Activated CD4-positive, alpha-beta memory T cell treated with anti-CD3 and anti-CD28 coated beads, Interleukin-2, amount 10 ng/mL, durations not matched to agents 7 days and 5 days (primary cell): ENCODE data around the gene HSBP1L1. TPM values are rescaled to one million over a fixed set of nuclear protein-coding genes. Genes with fewer than 3 reads are reported as not detected.
A peak's percentile ranks its signal among the peaks of the same experiment; 100 is the strongest.

Experiments used
- CTCF ChIA-PET: fragments of 350-600 bp; sonication (Branson Sonifier 250); formaldehyde crosslinking; loops from one replicate; lab custom pipeline; 2021; ENCODE audit warnings: antibody characterized with exemption, inconsistent platforms; lab: Charles Lee
- POLR2A ChIA-PET: fragments of 350-600 bp; sonication (Branson Sonifier 250); formaldehyde crosslinking; loops from one replicate; lab custom pipeline; 2021; ENCODE audit warnings: antibody characterized with exemption; lab: Charles Lee
- DNase-seq: peaks from one replicate; pipeline ENCODE4 v3.0.0-alpha.2; 2020
- H3K27ac Mint-ChIP-seq: one replicate; pipeline ENCODE4 v1.8.0; 2021; ENCODE audit warnings: mild to moderate bottlenecking, mixed read lengths
- H3K27me3 Mint-ChIP-seq: one replicate; pipeline ENCODE4 v1.8.0; 2021; ENCODE audit warnings: mixed read lengths
- H3K36me3 Mint-ChIP-seq: one replicate; pipeline ENCODE4 v1.8.0; 2021; ENCODE audit warnings: low read depth, mixed read lengths
- H3K4me1 Mint-ChIP-seq: one replicate; pipeline ENCODE4 v1.8.0; 2021; ENCODE audit warnings: mixed read lengths
- H3K4me3 Mint-ChIP-seq: one replicate; pipeline ENCODE4 v1.8.0; 2021; ENCODE audit warnings: mild to moderate bottlenecking, mixed read lengths
- H3K9me3 Mint-ChIP-seq: one replicate; pipeline ENCODE4 v1.8.0; 2021; ENCODE audit warnings: mixed read lengths
- total RNA-seq, 2 experiments: library from RNA; stranded (reverse); gene quantifications; one replicate each; pipeline ENCODE4 v1.2.3, GENCODE V29; 2021

Gene HSBP1L1
- total RNA-seq, 2 experiments from 2014 or later = 9.0 to 9.2 TPM

DNA sequence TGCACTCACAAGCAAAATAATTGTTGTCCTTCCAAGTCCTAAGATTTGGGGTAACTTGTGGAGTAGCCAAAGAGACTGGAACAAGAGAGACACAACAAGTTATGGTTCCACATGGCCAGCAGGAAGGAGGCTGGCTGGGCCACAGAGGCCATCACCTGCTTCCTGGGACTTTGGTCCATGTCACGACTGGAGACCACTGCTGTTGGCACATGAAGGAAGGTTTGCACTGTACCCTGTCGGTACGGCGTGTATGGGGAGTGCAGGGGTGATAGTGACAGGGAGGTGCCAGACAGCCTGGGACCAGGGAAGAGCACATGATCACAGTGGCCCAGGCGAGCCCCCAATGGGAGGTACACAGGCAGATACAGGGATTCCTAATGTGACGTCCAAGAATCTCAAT lies 28.5 kb upstream of the HSBP1L1 start:
- Mint-ChIP-seq H3K9me3 (peaks cover 44% of the 10 kb centered on the region), H3K27ac (no peak overlapping the region), H3K4me3 (no peak overlapping the region), H3K4me1 (no peaks in the 10 kb centered on the region), H3K36me3 (peaks cover 87% of the 10 kb centered on the region), H3K27me3 (no peaks in the 10 kb centered on the region)
- CTCF ChIA-PET = no interaction called here
- DNase-seq = no peak
- POLR2A ChIA-PET = no interaction called here

DNA sequence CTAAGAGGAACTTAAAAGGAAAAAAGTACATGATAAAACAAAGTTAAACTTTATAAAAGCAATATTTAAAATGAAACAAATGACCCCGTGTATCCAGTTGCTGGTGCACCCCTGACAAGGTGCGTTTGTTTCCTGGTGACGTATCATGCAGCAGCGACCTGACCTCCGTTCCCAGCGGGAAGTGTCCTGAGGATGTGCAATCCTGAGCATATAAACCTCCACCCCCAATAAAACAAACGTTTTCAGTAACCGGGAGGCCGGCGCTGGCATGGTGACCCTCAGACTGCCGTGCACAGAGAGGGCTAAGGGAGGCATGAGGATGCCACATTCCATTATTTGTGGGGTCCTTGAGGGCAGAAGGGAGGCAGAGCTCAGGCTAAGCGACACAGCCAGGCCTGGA lies 27.8 kb upstream of the HSBP1L1 start:
- Mint-ChIP-seq H3K4me1 (no peaks in the 10 kb centered on the region), H3K9me3 (peaks cover 39% of the 10 kb centered on the region), H3K27me3 (no peaks in the 10 kb centered on the region), H3K27ac (no peak overlapping the region), H3K4me3 (no peak overlapping the region), H3K36me3 (peaks cover 80% of the 10 kb centered on the region)
- DNase-seq = no peak
- CTCF ChIA-PET = no interaction called here
- POLR2A ChIA-PET = no interaction called here

DNA sequence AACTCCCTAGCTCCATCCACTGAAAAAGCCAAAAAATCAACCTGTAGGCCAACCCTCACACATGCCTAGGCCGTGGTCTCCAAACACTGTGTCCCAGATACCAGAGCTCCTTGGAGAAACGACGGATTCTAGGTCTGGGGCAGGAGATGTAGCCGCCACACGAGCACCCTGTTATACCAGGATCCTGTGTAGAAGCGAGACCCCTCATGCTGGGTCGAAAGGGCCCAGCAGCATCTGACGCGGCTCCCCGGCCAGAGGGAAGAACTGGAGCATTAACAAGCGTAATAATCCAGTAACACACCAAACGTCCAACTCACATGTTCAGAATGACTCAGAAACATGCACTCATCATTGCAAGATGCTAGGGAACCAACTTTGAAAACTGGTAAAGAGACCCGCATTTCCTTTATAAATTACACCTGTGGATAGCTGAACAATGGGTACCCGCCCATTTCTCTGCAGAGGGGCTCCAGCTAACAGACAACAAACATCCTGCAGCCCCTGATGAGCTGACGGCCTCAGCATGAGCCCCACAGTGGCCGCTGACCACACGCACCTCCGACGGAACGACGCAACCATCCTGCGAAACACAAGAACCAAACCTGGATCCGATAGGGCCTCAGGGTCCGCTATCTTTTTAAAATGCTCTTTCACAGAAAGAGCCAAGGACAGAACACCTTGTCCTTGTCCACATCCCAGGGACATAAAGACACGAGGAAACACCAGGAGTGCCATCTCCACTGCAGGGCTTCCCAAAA lies 27.2 kb upstream of the HSBP1L1 start:
- Mint-ChIP-seq H3K27me3 (no peaks in the 10 kb centered on the region), H3K27ac (no peak overlapping the region), H3K4me1 (no peaks in the 10 kb centered on the region), H3K36me3 (peaks cover 81% of the 10 kb centered on the region), H3K9me3 (peaks cover 36% of the 10 kb centered on the region), H3K4me3 (no peak overlapping the region)
- CTCF ChIA-PET = no interaction called here
- DNase-seq = no peak
- POLR2A ChIA-PET = no interaction called here

DNA sequence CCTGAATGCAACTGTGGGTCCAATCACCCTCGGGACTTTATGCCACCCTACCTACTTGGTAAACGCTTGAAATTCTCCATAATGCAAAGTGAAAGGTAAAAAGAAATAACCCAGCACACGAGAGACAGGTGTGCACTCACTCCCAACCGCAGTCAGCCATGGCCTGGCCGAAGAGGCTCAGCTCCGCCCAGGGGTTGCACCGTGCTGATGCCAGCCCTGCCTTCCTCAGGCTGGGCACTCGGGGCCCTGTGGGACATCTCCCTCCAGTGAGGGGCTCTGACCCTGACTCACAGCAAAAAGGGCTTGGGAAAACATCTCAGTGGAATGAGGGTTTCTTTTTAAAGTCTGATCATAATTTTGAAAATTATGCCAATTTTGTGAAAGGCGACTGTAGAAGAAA lies 26.2 kb upstream of the HSBP1L1 start:
- Mint-ChIP-seq H3K9me3 (peaks cover 28% of the 10 kb centered on the region), H3K36me3 (peaks cover 75% of the 10 kb centered on the region), H3K27ac (no peak overlapping the region), H3K27me3 (no peaks in the 10 kb centered on the region), H3K4me1 (no peaks in the 10 kb centered on the region), H3K4me3 (no peak overlapping the region)
- ChIA-PET CTCF (no interaction called here), POLR2A (no interaction called here)
- no peak for DNase-seq

DNA sequence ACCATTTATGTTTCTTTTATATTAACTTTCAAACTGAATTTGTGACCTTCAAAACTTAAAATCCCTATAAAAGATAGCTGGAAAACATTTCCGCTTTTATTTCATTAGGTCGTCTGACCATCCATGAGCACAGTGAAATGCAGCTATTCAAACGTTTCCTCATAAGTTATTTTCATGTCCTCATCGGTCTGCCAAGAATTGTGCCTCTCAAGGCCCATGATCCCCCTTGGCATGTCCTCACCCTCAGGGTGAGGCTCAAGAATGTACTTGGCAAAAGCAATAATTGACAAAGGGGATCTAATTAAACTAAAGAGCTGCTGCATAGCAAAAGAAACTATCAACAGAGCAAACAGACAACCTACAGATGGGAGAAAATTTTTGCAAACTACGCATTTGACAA lies 25.3 kb upstream of the HSBP1L1 start:
- POLR2A ChIA-PET = no interaction called here
- CTCF ChIA-PET = no interaction called here
- no peak overlapping the region for H3K27ac Mint-ChIP-seq
- no peak for DNase-seq
- H3K27me3 Mint-ChIP-seq = no peaks in the 10 kb centered on the region
- no peak overlapping the region for H3K4me3 Mint-ChIP-seq
- H3K36me3 Mint-ChIP-seq = peaks cover 66% of the 10 kb centered on the region
- H3K4me1 Mint-ChIP-seq = peaks cover 2% of the 10 kb centered on the region
- H3K9me3 Mint-ChIP-seq = peaks cover 21% of the 10 kb centered on the region

DNA sequence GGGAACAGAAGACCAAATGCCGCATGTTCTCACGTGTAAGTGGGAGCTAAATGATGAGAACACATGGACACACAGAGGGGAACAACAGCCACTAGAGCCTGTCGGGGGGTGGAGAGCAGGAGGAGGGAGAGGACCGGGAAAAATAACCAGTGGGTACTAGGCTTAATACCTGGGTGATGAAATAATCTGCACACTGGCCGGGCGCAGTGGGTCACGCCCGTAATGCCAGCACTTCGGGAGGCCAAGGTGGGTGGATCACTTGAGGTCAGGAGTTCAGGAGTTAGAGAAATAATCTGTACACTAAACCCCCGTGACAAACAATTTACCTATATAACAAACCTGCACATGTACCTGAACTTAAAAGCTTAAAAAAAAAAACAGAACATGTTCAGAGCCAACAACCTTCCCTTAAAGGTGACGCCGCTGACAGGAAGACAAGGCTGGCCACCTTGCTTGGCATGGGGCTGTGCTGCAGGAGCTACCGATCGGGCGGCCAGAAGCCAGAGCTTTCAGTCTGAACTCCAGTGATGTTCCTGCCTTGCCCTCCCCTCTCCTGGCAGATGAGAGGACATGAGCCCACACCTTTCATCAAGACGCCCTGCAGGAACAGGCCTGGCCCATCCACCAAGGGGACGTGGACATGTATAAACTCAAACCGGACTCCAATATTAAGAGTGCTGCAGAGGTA lies 24.2 kb upstream of the HSBP1L1 start:
- H3K36me3 Mint-ChIP-seq = peaks cover 55% of the 10 kb centered on the region
- ChIA-PET POLR2A (no interaction called here), CTCF (interaction anchor here (0.8 kb wide), 1 partner anchor 559 kb away, joined by 3 read pairs; no protein-coding TSS in a partner anchor)
- H3K27me3 Mint-ChIP-seq = no peaks in the 10 kb centered on the region
- H3K27ac Mint-ChIP-seq = no peak overlapping the region
- H3K4me3 Mint-ChIP-seq = no peak overlapping the region
- H3K9me3 Mint-ChIP-seq = peaks cover 12% of the 10 kb centered on the region
- H3K4me1 Mint-ChIP-seq = peaks cover 9% of the 10 kb centered on the region
- DNase-seq = no peak

DNA sequence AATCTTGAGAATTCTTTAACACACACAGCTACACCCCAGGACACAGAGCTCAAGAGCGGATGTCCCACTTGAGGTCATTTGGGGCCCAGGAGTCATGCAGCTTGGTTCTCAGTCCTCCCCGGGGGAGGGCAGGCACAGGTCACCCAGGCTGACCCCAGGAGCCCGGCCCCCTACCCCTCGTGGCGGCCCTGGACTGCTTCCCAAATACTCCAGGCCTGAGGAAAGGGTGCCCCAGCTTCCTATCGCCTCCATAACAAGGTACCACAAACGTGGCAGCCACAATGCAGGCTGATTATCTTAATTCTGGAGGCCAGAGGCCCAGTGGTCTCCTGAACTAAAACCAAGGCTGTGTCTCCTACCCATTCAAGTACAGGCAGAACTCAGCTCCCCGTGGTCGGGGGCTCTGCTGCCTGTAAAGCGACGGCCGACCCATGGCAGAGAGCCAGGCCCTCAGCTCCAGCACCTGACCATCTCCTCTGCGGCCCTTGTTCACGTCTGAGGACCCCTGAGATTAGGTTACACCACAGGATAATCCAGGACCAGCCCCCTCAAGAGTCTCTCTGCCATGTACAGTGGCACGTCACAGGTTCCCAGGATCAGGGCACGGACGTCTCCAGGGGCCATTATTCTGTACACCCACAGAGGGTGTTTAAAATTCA lies 23.5 kb upstream of the HSBP1L1 start:
- H3K4me1 Mint-ChIP-seq = peaks cover 9% of the 10 kb centered on the region
- no peak overlapping the region for H3K4me3 Mint-ChIP-seq
- ChIA-PET CTCF (interaction anchor here (0.8 kb wide), 1 partner anchor 559 kb away, joined by 3 read pairs; no protein-coding TSS in a partner anchor), POLR2A (no interaction called here)
- peaks cover 7% of the 10 kb centered on the region for H3K9me3 Mint-ChIP-seq
- no peak for DNase-seq
- H3K27ac Mint-ChIP-seq = no peak overlapping the region
- peaks cover 50% of the 10 kb centered on the region for H3K36me3 Mint-ChIP-seq
- H3K27me3 Mint-ChIP-seq = no peaks in the 10 kb centered on the region

DNA sequence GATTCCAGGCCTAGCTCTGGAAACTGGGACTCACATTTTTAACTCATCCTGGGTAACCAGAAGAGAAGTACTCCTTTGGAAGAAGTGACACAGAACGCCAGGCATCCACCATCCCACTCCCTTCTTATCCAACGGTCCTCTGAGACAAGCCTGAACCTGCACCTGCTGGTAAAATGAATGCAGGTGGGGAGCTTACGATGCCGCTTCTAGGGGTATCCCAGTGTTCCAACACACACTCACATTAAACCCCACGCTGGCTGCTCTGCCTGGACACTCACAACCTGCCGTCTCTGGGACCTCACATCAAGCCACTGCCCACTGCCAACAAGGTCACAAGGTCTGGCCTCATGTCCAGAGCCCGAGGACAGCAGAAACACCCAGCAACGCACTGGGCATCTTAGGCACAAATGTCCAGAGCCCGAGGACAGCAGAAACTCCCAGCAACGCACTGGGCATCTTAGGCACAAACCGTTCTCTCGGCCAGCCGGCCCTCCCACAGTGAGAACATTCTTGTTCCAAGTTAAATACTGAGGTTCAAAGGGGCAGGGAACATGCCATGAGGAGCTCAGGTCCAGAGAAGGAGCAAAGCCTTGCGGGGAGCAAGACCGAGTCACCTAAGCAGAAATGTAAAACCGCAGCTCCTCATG lies 22.8 kb upstream of the HSBP1L1 start:
- H3K27ac Mint-ChIP-seq = no peak overlapping the region
- CTCF ChIA-PET = no interaction called here
- DNase-seq = no peak
- H3K27me3 Mint-ChIP-seq = no peaks in the 10 kb centered on the region
- peaks cover 46% of the 10 kb centered on the region for H3K36me3 Mint-ChIP-seq
- POLR2A ChIA-PET = no interaction called here
- H3K9me3 Mint-ChIP-seq = peaks cover 2% of the 10 kb centered on the region
- H3K4me3 Mint-ChIP-seq = no peak overlapping the region
- peaks cover 9% of the 10 kb centered on the region for H3K4me1 Mint-ChIP-seq

DNA sequence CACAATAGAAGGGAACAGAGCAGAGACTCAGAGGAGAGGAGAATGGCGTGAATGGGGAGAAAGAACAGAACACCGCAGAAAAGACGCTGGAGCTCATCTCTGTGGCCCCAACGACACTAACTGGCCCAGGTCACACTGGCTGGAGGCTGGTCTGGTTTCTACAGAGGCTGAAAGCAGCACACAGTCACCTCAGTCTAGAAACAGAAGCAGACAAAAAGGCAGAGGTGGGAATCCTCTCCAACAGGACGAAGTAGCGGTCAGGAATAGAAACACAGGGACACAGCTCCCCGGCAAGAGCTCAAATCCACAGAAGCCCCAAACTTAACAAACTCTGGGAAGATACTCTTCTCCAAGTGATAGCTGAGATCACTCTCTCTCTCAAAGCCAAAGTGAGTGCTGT lies 22.2 kb upstream of the HSBP1L1 start:
- CTCF ChIA-PET = no interaction called here
- no peak overlapping the region for H3K4me3 Mint-ChIP-seq

DNA sequence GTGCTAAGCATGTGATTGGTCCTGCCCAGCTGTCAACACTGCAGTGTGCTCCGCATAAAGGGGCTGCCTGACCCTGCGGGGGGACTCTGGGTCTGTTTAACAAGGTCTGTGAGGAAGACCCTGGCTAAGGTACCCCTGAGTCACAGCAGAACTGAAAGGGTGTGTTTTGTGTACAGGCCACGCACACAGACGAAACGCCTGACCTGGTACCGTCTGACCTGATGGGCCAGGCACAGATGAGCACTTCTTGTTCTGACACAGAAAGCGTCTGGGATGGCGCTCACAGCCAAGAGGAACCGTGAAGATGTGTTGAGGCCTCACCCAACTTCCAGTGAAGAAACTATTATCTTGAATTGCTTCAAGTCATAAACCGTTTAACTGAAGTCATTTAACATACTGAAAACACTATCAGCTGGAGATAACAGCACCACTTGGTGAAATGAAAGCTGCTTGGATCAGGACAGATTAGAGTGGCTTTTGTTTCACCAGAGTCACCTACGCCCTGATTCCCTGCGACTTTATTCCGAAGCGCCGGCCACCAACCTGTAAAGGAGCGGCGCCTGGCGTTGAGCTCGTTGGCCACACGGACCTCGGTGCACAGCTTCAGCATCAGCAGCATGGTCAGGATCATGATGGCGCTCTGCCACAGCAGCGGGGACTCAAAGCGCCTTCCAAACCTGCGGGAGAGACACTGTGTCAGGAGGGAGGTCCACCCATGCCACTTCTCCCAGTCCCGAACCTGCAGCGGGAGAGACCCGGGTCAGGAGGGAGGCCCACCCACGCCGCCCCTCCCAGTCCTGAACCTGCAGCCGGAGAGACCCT lies 21.4 kb upstream of the HSBP1L1 start:
- H3K27ac Mint-ChIP-seq = no peak overlapping the region
- no peak for DNase-seq
- H3K4me1 Mint-ChIP-seq = peaks cover 9% of the 10 kb centered on the region
- H3K9me3 Mint-ChIP-seq = no peaks in the 10 kb centered on the region
- CTCF ChIA-PET = no interaction called here
- peaks cover 32% of the 10 kb centered on the region for H3K36me3 Mint-ChIP-seq
- H3K27me3 Mint-ChIP-seq = no peaks in the 10 kb centered on the region
- POLR2A ChIA-PET = no interaction called here
- no peak overlapping the region for H3K4me3 Mint-ChIP-seq

More for the DNA sequence above, 22.2 kb upstream of the HSBP1L1 start:
- Mint-ChIP-seq H3K9me3 (no peaks in the 10 kb centered on the region), H3K27ac (no peak overlapping the region), H3K36me3 (peaks cover 39% of the 10 kb centered on the region), H3K4me1 (peaks cover 9% of the 10 kb centered on the region), H3K27me3 (no peaks in the 10 kb centered on the region)
- POLR2A ChIA-PET = no interaction called here
- DNase-seq = no peak

DNA sequence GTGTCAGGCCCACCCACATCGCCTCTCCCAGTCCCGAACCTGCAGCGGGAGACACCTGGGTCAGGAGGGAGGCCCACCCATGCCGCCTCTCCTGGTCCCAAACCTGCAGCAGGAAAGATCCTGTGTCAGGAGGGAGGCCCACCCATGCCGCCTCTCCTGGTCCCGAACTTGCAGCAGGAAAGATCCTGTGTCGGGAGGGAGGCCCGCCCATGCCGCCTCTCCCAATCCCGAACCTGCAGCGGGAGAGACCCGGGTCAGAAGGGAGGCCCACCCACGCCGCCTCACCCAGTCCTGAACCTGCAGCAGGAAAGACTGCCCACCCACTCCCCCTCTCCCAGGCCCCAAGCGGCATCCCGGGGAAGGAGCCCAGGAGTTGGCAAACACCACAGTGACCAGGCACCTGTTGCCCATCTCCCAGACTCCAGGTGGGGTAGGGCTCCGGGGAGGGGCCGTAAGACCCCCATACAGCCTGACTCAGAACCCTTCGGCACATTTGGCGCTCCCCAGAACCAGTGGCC lies 20.8 kb upstream of the HSBP1L1 start:
- Mint-ChIP-seq H3K36me3 (peaks cover 30% of the 10 kb centered on the region), H3K4me1 (peaks cover 10% of the 10 kb centered on the region), H3K27ac (no peak overlapping the region), H3K9me3 (no peaks in the 10 kb centered on the region), H3K4me3 (no peak overlapping the region), H3K27me3 (no peaks in the 10 kb centered on the region)
- ChIA-PET CTCF (interaction anchor here (1.1 kb wide), 1 partner anchor 24 kb away, joined by 3 read pairs; no protein-coding TSS in a partner anchor), POLR2A (no interaction called here)
- no peak for DNase-seq

DNA sequence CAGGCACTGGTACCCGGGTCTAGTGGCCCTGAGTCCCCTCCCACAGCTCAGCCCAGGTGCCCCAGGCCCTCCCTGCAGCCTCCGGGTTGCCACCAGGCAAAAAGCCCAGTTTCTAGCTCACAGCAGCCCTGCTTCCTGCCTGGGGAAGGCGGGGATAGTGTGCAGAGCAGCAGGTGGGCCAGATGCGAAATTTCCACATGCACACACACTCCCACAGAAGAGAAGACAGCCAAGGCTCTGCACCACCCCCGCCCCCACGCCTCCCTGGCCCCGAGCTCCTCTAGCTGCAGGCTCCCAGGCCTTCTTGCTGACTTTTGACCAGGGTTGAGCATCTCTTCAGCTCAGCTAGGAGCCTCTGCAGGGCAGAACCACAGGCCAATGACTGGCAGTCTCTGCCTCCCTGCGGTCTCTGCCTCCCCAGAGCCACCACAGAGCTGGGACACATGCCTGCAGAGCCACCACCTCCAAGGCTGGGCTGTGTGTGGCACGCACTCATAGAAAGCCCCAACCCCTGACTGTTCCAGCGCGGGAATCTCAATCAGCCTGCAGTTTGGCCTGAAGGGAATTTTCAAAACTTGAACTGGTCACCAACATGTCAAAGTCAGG lies 20.2 kb upstream of the HSBP1L1 start:
- Mint-ChIP-seq H3K4me1 (peaks cover 15% of the 10 kb centered on the region), H3K27me3 (no peaks in the 10 kb centered on the region), H3K9me3 (no peaks in the 10 kb centered on the region), H3K27ac (peak overlapping the region; percentile 26), H3K4me3 (no peak overlapping the region), H3K36me3 (peaks cover 28% of the 10 kb centered on the region)
- CTCF ChIA-PET = interaction anchor here (1.1 kb wide), 1 partner anchor 23 kb away, joined by 3 read pairs; no protein-coding TSS in a partner anchor
- peak; percentile 42 for DNase-seq
- POLR2A ChIA-PET = no interaction called here
